OCI-LY7 (cell line): ENCODE results near the gene PCBP3. TPM values are rescaled to one million over a fixed set of nuclear protein-coding genes. Genes with fewer than 3 reads are reported as not detected.
"Not testable (repeated sequence)": the region's sequence is repeated elsewhere in the genome, so short reads cannot be mapped to it uniquely, and the experiment has no call there.

Source experiments
- BruUV-seq: library from RNA; stranded (reverse); fragments of 400-500 nt; replicated peaks from 2 replicates; lab custom pipeline; 2021; lab: Mats Ljungman, UMichigan
- CTCF ChIA-PET: fragments of 300-600 bp; sonication (Branson Sonifier 250); formaldehyde crosslinking; loops from one replicate; lab custom pipeline; 2022; ENCODE audit warnings: antibody characterized with exemption; ENCODE audit not compliant: unreplicated experiment; lab: Charles Lee
- POLR2A ChIA-PET: fragments of 300-600 bp; sonication (Branson Sonifier 250); formaldehyde crosslinking; loops from one replicate; lab custom pipeline; 2022; ENCODE audit warnings: antibody characterized with exemption; lab: Charles Lee
- DNase-seq: peaks from one replicate; pipeline ENCODE4 v3.0.0-alpha.2; 2015; ENCODE audit warnings: low spot score
- H2AFZ ChIP-seq: fragments of 200-600 bp; sonication (generic), shearing (Covaris generic); 2 replicates; pipeline ENCODE4 v1.6.1; 2014; ENCODE audit warnings: mild to moderate bottlenecking, antibody characterized with exemption, low read length, moderate library complexity
- H3K27ac ChIP-seq: fragments of 200-600 bp; sonication (generic); 2 replicates; pipeline ENCODE4 v1.5.1; 2014; ENCODE audit warnings: mixed run types, low read depth, mild to moderate bottlenecking, moderate library complexity, low read length, inconsistent platforms; ENCODE audit not compliant: poor library complexity, severe bottlenecking
- H3K36me3 ChIP-seq: fragments of 200-600 bp; sonication (generic); 2 replicates; pipeline ENCODE4 v1.6.1; 2014; ENCODE audit warnings: mild to moderate bottlenecking, antibody characterized with exemption, low read length, moderate library complexity, mixed read lengths; ENCODE audit not compliant: insufficient read depth
- H3K4me1 ChIP-seq: fragments of 200-600 bp; sonication (generic); 2 replicates; pipeline ENCODE4 v1.5.1; 2014; ENCODE audit warnings: mild to moderate bottlenecking, low read length; ENCODE audit not compliant: insufficient read depth, poor library complexity, severe bottlenecking
- H3K4me2 ChIP-seq: fragments of 200-600 bp; sonication (generic); 2 replicates; pipeline ENCODE4 v1.6.1; 2014; ENCODE audit warnings: mild to moderate bottlenecking, low read length
- H3K4me3 ChIP-seq: fragments of 200-600 bp; sonication (generic); 2 replicates; pipeline ENCODE4 v1.5.1; 2014; ENCODE audit warnings: mild to moderate bottlenecking, low read depth, low read length; ENCODE audit not compliant: poor library complexity, severe bottlenecking
- H3K79me2 ChIP-seq: fragments of 200-600 bp; sonication (generic); 2 replicates; pipeline ENCODE4 v1.6.1; 2016; ENCODE audit warnings: low read depth, mild to moderate bottlenecking, low read length, moderate library complexity, mixed read lengths; ENCODE audit not compliant: insufficient read depth
- H3K9me2 ChIP-seq: fragments of 200-600 bp; sonication (generic); 2 replicates; pipeline ENCODE4 v1.6.1; 2016; ENCODE audit warnings: mild to moderate bottlenecking, low read length, mixed read lengths; ENCODE audit not compliant: insufficient read depth
- H3K9me3 ChIP-seq: fragments of 200-600 bp; sonication (generic); 2 replicates; pipeline ENCODE4 v1.6.1; 2014; ENCODE audit warnings: mild to moderate bottlenecking, mixed run types, low read length, mixed read lengths
- H4K20me1 ChIP-seq: fragments of 200-600 bp; sonication (generic); 2 replicates; pipeline ENCODE4 v1.6.1; 2014; ENCODE audit warnings: mild to moderate bottlenecking, antibody characterized with exemption, low read length, moderate library complexity, mixed read lengths; ENCODE audit not compliant: insufficient read depth
- CTCF ChIP-seq: fragments of 200-600 bp; sonication (generic); conservative IDR thresholded peaks from 2 replicates; pipeline ENCODE4 v1.5.1; 2014; ENCODE audit warnings: mild to moderate bottlenecking, antibody characterized with exemption, low read length, moderate library complexity, mixed read lengths
- EZH2phosphoT487 ChIP-seq: fragments of 200-600 bp; sonication (generic); IDR thresholded peaks from 2 replicates; pipeline ENCODE4 v1.6.1; 2018; ENCODE audit warnings: low read depth, borderline replicate concordance, mild to moderate bottlenecking, mixed run types, antibody characterized with exemption, low read length, moderate library complexity, mixed read lengths
- intact Hi-C: fragments of 100-400 bp; cut with micrococcal nuclease; formaldehyde crosslinking; loops from one replicate; pipeline ENCODE4 v1.10.0; 2022; ENCODE audit not compliant: unreplicated experiment
- total RNA-seq, 2 experiments: library from RNA; depleted of rRNA in 1 of 2; stranded (reverse); fragments of >200 nt in 1 of 2; shearing (Covaris generic) in 1 of 2; gene quantifications; 2 replicates each; pipeline ENCODE4 v1.2.3, GENCODE V29; 2014 to 2022

Gene PCBP3
- total RNA-seq, 2 experiments from 2014 or later, result 0.61 TPM; not detected in 1

GRCh38 chr21:45611939-45612664 lies 31.4 kb upstream of the PCBP3 start:
- no peaks in the 10 kb centered on the region for H4K20me1 ChIP-seq
- H3K36me3 ChIP-seq, result no peaks in the 10 kb centered on the region
- no peak for DNase-seq
- peaks cover 5% of the 10 kb centered on the region for H3K4me1 ChIP-seq
- intact Hi-C loops, result no loop called here
- no peaks in the 10 kb centered on the region for H3K9me3 ChIP-seq
- no peaks in the 10 kb centered on the region for H3K9me2 ChIP-seq
- no peak overlapping the region for H3K4me2 ChIP-seq
- no peak overlapping the region for H3K27ac ChIP-seq
- POLR2A ChIA-PET, result interaction anchor here (0.7 kb wide), 1 partner anchor 206 kb away, joined by 4 read pairs; no protein-coding TSS in a partner anchor
- CTCF ChIA-PET, result no interaction called here
- TF ChIP-seq CTCF (no peak), EZH2phosphoT487 (no peak)
- no peak overlapping the region for H2AFZ ChIP-seq
- H3K4me3 ChIP-seq, result no peak overlapping the region
- BruUV-seq, result no TSS peak
- no peaks in the 10 kb centered on the region for H3K79me2 ChIP-seq

- H3K36me3 ChIP-seq, H4K20me1 ChIP-seq, H3K4me1 ChIP-seq, H3K9me3 ChIP-seq, POLR2A ChIA-PET, H3K4me2 ChIP-seq, H2AFZ ChIP-seq, H3K4me3 ChIP-seq, CTCF ChIA-PET, H3K9me2 ChIP-seq, H3K79me2 ChIP-seq, DNase-seq, BruUV-seq, intact Hi-C loops, H3K27ac ChIP-seq: not testable (repeated sequence)
Measured at GRCh38 chr21:45612665-45613019, 30.9 kb upstream of the PCBP3 start.

- DNase-seq, result no peak
- H3K4me2 ChIP-seq, result no peak overlapping the region
- no peak overlapping the region for H2AFZ ChIP-seq
- no peaks in the 10 kb centered on the region for H4K20me1 ChIP-seq
- no peaks in the 10 kb centered on the region for H3K79me2 ChIP-seq
- ChIA-PET CTCF (no interaction called here), POLR2A (no interaction called here)
- intact Hi-C loops, result no loop called here
- TF ChIP-seq CTCF, result no peak
- TF ChIP-seq EZH2phosphoT487, result no peak
- no peak overlapping the region for H3K27ac ChIP-seq
- H3K9me3 ChIP-seq, result no peaks in the 10 kb centered on the region
- no TSS peak for BruUV-seq
- no peak overlapping the region for H3K4me3 ChIP-seq
- no peaks in the 10 kb centered on the region for H3K9me2 ChIP-seq
- peaks cover 5% of the 10 kb centered on the region for H3K4me1 ChIP-seq
- H3K36me3 ChIP-seq, result no peaks in the 10 kb centered on the region
Measured at GRCh38 chr21:45613396-45613795, 30.1 kb upstream of the PCBP3 start.
